HG03025 (cell line): ENCODE results near the gene SLC22A4.

Experiments used
- ATAC-seq: cut with Tn5 transposase; IDR thresholded peaks from one replicate; pipeline ENCODE4 v1.9.1; 2021; ENCODE audit warnings: mild to moderate bottlenecking, moderate library complexity; ENCODE audit not compliant: unreplicated experiment, low FRiP score

Gene SLC22A4

GRCh38 chr5:132296412-132297016 lies 2.3 kb downstream of the SLC22A4 start:
- ATAC-seq = no peak

- no peak for ATAC-seq
Measured at GRCh38 chr5:132297211-132297940, 3.2 kb downstream of the SLC22A4 start.

GRCh38 chr5:132298298-132299212 lies 4.4 kb downstream of the SLC22A4 start:
- ATAC-seq = no peak

- ATAC-seq = no peak
Measured at GRCh38 chr5:132299917-132300316, 5.7 kb downstream of the SLC22A4 start.

GRCh38 chr5:132300577-132301343 lies 6.6 kb downstream of the SLC22A4 start:
- ATAC-seq = no peak

GRCh38 chr5:132301344-132302271 lies 7.4 kb downstream of the SLC22A4 start:
- no peak for ATAC-seq

GRCh38 chr5:132302413-132302812 lies 8.2 kb downstream of the SLC22A4 start:
- no peak for ATAC-seq

- no peak for ATAC-seq
Measured at GRCh38 chr5:132303589-132303988, 9.4 kb downstream of the SLC22A4 start.

GRCh38 chr5:132305420-132305819 lies 11.2 kb downstream of the SLC22A4 start:
- no peak for ATAC-seq

- ATAC-seq = no peak
Measured at GRCh38 chr5:132308701-132309100, 14.5 kb downstream of the SLC22A4 start.

- no peak for ATAC-seq
Measured at GRCh38 chr5:132309679-132310078, 15.5 kb downstream of the SLC22A4 start.

- no peak for ATAC-seq
Measured at GRCh38 chr5:132310141-132310834, 16.1 kb downstream of the SLC22A4 start.

GRCh38 chr5:132313366-132313765 lies 19.2 kb downstream of the SLC22A4 start:
- ATAC-seq = no peak

GRCh38 chr5:132313961-132314432 lies 19.8 kb downstream of the SLC22A4 start:
- ATAC-seq = no peak

GRCh38 chr5:132315529-132316067 lies 21.4 kb downstream of the SLC22A4 start:
- ATAC-seq = no peak

- no peak for ATAC-seq
Measured at GRCh38 chr5:132319975-132320374, 25.8 kb downstream of the SLC22A4 start.

GRCh38 chr5:132321109-132321721 lies 27.0 kb downstream of the SLC22A4 start:
- no peak for ATAC-seq

- no peak for ATAC-seq
Measured at GRCh38 chr5:132322266-132322665, 28.1 kb downstream of the SLC22A4 start.
